ENCODE measurements around the gene NRXN3.

DNA sequence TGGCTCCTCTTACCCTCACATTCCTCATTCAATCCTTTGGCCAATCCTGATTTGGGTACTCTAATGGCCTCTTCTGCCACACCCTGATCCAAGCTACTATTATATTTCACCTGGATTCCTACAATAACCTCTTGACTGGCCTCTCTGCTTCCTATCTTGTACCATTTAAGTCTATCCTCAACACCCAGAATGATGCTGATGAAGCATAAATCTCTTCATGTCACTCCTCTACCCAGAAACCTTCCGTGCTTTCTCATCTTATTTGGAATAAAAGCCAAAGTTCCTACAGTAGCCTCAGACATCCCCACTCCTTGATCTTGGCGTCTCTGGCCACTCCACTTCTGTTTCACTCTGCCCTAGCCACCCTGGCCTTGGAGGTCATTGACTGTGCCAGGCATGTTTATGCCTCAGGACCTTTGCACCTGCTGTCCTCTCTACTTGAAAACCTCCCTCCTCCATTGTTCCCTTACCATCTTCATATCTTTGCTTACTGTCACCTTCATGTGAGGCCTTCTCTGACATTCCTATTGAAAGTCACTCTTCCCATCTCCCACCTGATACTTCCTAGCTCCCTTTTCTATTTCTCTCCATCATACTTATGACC is 46.4 kb upstream of the NRXN3 start:
- TF ChIP-seq CTCF (IDR thresholded peaks at IDR 0.05; ENCODE audit: poor library complexity) (no peak), EZH2phosphoT487 (IDR thresholded peaks at IDR 0.05; ENCODE audit: low read depth, severe bottlenecking, unreplicated experiment) (no peak)
